ENCODE data around the gene KDM7A. TPM values are rescaled to one million over a fixed set of nuclear protein-coding genes. Genes with fewer than 3 reads are reported as not detected.

Gene KDM7A
- total RNA-seq, 1 donor from 2014 or later = 8.4 TPM

DNA sequence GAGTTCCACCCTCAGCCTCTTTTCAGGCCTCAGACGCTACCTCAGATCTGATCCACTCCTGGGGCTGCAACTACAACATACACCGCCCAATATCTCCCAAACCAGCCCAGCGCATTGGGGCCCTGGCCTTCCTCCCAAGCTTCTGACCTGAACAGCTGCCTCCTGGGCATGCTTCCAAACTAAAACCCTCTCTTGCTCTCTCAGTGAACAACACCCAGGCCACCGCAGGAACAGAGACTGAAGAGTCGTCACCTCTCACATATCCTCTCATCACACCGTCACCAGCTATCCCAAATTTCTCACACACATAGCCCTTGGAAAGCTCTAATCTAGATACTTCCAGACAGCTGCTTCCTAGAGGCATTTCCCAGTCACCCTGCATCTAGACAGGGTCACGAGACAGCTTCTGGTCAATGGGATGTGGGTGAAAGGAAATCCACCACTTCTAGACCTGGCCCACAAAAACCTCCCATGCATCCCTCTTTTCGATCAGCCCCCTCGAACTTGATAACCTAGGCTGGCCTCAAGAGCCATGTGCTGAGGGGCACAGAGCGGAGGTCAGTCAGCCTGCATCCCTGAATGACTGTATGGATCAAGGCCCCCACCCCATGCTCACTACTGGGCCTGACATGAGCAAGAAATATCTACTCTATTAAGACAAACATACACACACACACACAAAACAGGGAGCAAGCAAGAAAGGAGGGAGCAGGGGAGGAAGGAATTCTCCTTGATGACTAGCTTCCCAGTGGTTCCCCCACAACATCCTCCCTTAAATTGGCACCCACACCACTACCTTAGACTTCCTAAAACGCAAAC, 115.8 kb downstream of the KDM7A start:
- Histone ChIP-seq H3K4me1 (ENCODE audit: control insufficient read depth in 3 of 3, insufficient read depth in 3 of 3, low read length in 3 of 3) (peaks cover 17 to 31% (median 21%) of the 10 kb centered on the region in 3 donors), H3K9ac (ENCODE audit: low read depth in 1 of 3, low read length in 3 of 3) (peak overlapping the region in 1 of 3 donors; percentile 23), H3K27me3 (ENCODE audit: control insufficient read depth in 3 of 3, insufficient read depth in 3 of 3, low read length in 3 of 3) (no peaks in the 10 kb centered on the region), H3K9me3 (ENCODE audit: control insufficient read depth in 3 of 3, low read length in 3 of 3) (no peaks in the 10 kb centered on the region), H3K36me3 (ENCODE audit: control insufficient read depth in 3 of 3, insufficient read depth in 3 of 3, low read length in 3 of 3) (peaks cover 0 to 5% (median 0%) of the 10 kb centered on the region in 3 donors), H3K4me3 (ENCODE audit: low read length in 3 of 3) (peak overlapping the region; percentile 22 to 76 (median 54)), H3K27ac (ENCODE audit: low read depth, low read length) (peak overlapping the region; percentile 66)

- Histone ChIP-seq H3K4me1 (ENCODE audit: control insufficient read depth in 3 of 3, insufficient read depth in 3 of 3, low read length in 3 of 3) (peaks cover 17 to 31% (median 21%) of the 10 kb centered on the region in 3 donors), H3K36me3 (ENCODE audit: control insufficient read depth in 3 of 3, insufficient read depth in 3 of 3, low read length in 3 of 3) (peaks cover 0 to 5% (median 0%) of the 10 kb centered on the region in 3 donors), H3K27ac (ENCODE audit: low read depth, low read length) (no peak overlapping the region), H3K9ac (ENCODE audit: low read depth in 1 of 3, low read length in 3 of 3) (peak overlapping the region in 1 of 3 donors; percentile 17), H3K27me3 (ENCODE audit: control insufficient read depth in 3 of 3, insufficient read depth in 3 of 3, low read length in 3 of 3) (no peaks in the 10 kb centered on the region), H3K9me3 (ENCODE audit: control insufficient read depth in 3 of 3, low read length in 3 of 3) (no peaks in the 10 kb centered on the region), H3K4me3 (ENCODE audit: low read length in 3 of 3) (peak overlapping the region in 1 of 3 donors; percentile 54)
Measured at GRCh38 chr7:140060243-140060630, 116.5 kb downstream of the KDM7A start.

- peaks cover 17 to 31% (median 21%) of the 10 kb centered on the region in 3 donors for H3K4me1 ChIP-seq (ENCODE audit: control insufficient read depth in 3 of 3, insufficient read depth in 3 of 3, low read length in 3 of 3)
- H3K36me3 ChIP-seq (ENCODE audit: control insufficient read depth in 3 of 3, insufficient read depth in 3 of 3, low read length in 3 of 3) = peaks cover 0 to 5% (median 0%) of the 10 kb centered on the region in 3 donors
- no peaks in the 10 kb centered on the region for H3K9me3 ChIP-seq (ENCODE audit: control insufficient read depth in 3 of 3, low read length in 3 of 3)
- H3K27ac ChIP-seq (ENCODE audit: low read depth, low read length) = no peak overlapping the region
- H3K9ac ChIP-seq (ENCODE audit: low read depth in 1 of 3, low read length in 3 of 3) = peak overlapping the region in 1 of 3 donors; percentile 17
- no peaks in the 10 kb centered on the region for H3K27me3 ChIP-seq (ENCODE audit: control insufficient read depth in 3 of 3, insufficient read depth in 3 of 3, low read length in 3 of 3)
- no peak overlapping the region for H3K4me3 ChIP-seq (ENCODE audit: low read length in 3 of 3)
Measured at GRCh38 chr7:140059273-140060242, 117.2 kb downstream of the KDM7A start.

GRCh38 chr7:140058517-140058916, 118.3 kb downstream of the KDM7A start:
- Histone ChIP-seq H3K4me3 (ENCODE audit: low read length in 3 of 3) (no peak overlapping the region), H3K9ac (ENCODE audit: low read depth in 1 of 3, low read length in 3 of 3) (no peak overlapping the region), H3K9me3 (ENCODE audit: control insufficient read depth in 3 of 3, low read length in 3 of 3) (no peaks in the 10 kb centered on the region), H3K36me3 (ENCODE audit: control insufficient read depth in 3 of 3, insufficient read depth in 3 of 3, low read length in 3 of 3) (peaks cover 0 to 5% (median 2%) of the 10 kb centered on the region in 3 donors), H3K27ac (ENCODE audit: low read depth, low read length) (no peak overlapping the region), H3K4me1 (ENCODE audit: control insufficient read depth in 3 of 3, insufficient read depth in 3 of 3, low read length in 3 of 3) (peaks cover 17 to 31% (median 21%) of the 10 kb centered on the region in 3 donors), H3K27me3 (ENCODE audit: control insufficient read depth in 3 of 3, insufficient read depth in 3 of 3, low read length in 3 of 3) (no peaks in the 10 kb centered on the region)

DNA sequence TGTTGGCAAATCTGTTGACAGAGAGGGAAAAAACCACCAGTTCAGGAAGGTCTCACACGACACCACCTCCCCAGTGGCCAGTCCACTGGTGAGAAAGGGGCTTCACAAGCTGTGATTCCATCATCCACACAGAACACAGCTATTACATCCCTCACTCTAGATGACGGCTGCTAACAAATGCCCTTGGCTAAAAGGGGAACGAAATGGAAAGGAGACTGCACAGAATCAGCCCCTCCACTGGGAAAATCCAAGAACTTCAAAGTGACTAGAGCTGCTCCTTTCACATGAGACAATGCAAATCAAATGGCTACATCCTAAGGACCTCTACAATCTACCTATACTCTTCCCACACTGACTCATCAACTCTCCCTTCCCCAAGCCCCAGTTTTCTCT, 119.6 kb downstream of the KDM7A start:
- H3K9me3 ChIP-seq (ENCODE audit: control insufficient read depth in 3 of 3, low read length in 3 of 3) = no peaks in the 10 kb centered on the region
- H3K36me3 ChIP-seq (ENCODE audit: control insufficient read depth in 3 of 3, insufficient read depth in 3 of 3, low read length in 3 of 3) = peaks cover 0 to 5% (median 2%) of the 10 kb centered on the region in 3 donors
- H3K27ac ChIP-seq (ENCODE audit: low read depth, low read length) = no peak overlapping the region
- H3K27me3 ChIP-seq (ENCODE audit: control insufficient read depth in 3 of 3, insufficient read depth in 3 of 3, low read length in 3 of 3) = no peaks in the 10 kb centered on the region
- no peak overlapping the region for H3K9ac ChIP-seq (ENCODE audit: low read depth in 1 of 3, low read length in 3 of 3)
- peaks cover 17 to 28% (median 19%) of the 10 kb centered on the region in 3 donors for H3K4me1 ChIP-seq (ENCODE audit: control insufficient read depth in 3 of 3, insufficient read depth in 3 of 3, low read length in 3 of 3)
- H3K4me3 ChIP-seq (ENCODE audit: low read length in 3 of 3) = no peak overlapping the region

DNA sequence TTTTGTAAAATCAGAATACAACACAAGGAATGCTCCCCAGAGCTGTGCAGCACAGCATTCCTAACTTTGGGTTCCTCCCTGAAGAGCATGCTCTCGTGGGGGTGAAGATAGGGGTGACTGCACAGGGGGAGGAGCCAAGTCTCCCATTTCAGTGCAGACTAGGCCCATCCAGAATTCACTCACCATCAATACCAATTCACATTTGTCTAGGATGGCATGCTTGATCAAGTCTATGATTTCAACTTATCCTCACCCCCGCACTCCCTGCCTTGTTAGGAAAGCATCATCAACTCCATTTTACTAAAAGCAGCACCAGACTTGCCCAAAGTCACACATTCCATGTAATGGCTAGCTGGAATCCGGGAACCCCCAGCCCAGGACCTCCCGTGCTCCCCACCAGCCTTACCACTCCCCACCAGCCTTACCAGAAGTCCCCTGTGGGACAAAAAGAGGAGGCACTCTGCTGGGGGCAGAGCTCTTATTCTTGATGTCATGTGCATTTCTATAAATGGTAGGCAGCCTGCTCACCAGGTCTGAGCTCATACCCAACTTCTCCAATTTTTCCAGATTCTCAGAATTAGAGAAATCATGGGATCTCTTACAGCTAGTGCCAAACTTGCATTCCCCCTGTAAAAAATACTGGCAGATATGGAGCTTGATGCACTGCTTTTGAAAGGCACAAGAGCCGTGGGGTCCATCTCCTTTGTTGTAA, 120.2 kb downstream of the KDM7A start:
- Histone ChIP-seq H3K4me1 (ENCODE audit: control insufficient read depth in 3 of 3, insufficient read depth in 3 of 3, low read length in 3 of 3) (peaks cover 17 to 25% (median 17%) of the 10 kb centered on the region in 3 donors), H3K27ac (ENCODE audit: low read depth, low read length) (no peak overlapping the region), H3K36me3 (ENCODE audit: control insufficient read depth in 3 of 3, insufficient read depth in 3 of 3, low read length in 3 of 3) (peaks cover 0 to 5% (median 2%) of the 10 kb centered on the region in 3 donors)

GRCh38 chr7:140055833-140056232, 121.0 kb downstream of the KDM7A start:
- H3K4me1 ChIP-seq (ENCODE audit: control insufficient read depth in 3 of 3, insufficient read depth in 3 of 3, low read length in 3 of 3) = peaks cover 11 to 17% (median 14%) of the 10 kb centered on the region in 3 donors

More for the DNA sequence above, 120.2 kb downstream of the KDM7A start:
- Histone ChIP-seq H3K4me3 (ENCODE audit: low read length in 3 of 3) (no peak overlapping the region), H3K9me3 (ENCODE audit: control insufficient read depth in 3 of 3, low read length in 3 of 3) (no peaks in the 10 kb centered on the region), H3K9ac (ENCODE audit: low read depth in 1 of 3, low read length in 3 of 3) (no peak overlapping the region), H3K27me3 (ENCODE audit: control insufficient read depth in 3 of 3, insufficient read depth in 3 of 3, low read length in 3 of 3) (no peaks in the 10 kb centered on the region)

GRCh38 chr7:140054751-140055150, 122.0 kb downstream of the KDM7A start:
- Histone ChIP-seq H3K4me1 (ENCODE audit: control insufficient read depth in 3 of 3, insufficient read depth in 3 of 3, low read length in 3 of 3) (peaks cover 2 to 7% (median 7%) of the 10 kb centered on the region in 3 donors), H3K27ac (ENCODE audit: low read depth, low read length) (no peak overlapping the region), H3K4me3 (ENCODE audit: low read length in 3 of 3) (no peak overlapping the region), H3K9ac (ENCODE audit: low read depth in 1 of 3, low read length in 3 of 3) (no peak overlapping the region), H3K9me3 (ENCODE audit: control insufficient read depth in 3 of 3, low read length in 3 of 3) (no peaks in the 10 kb centered on the region), H3K27me3 (ENCODE audit: control insufficient read depth in 3 of 3, insufficient read depth in 3 of 3, low read length in 3 of 3) (no peaks in the 10 kb centered on the region), H3K36me3 (ENCODE audit: control insufficient read depth in 3 of 3, insufficient read depth in 3 of 3, low read length in 3 of 3) (peaks cover 0 to 5% (median 2%) of the 10 kb centered on the region in 3 donors)

More at GRCh38 chr7:140055833-140056232, 121.0 kb downstream of the KDM7A start:
- no peak overlapping the region for H3K4me3 ChIP-seq (ENCODE audit: low read length in 3 of 3)
- no peaks in the 10 kb centered on the region for H3K27me3 ChIP-seq (ENCODE audit: control insufficient read depth in 3 of 3, insufficient read depth in 3 of 3, low read length in 3 of 3)
- H3K9ac ChIP-seq (ENCODE audit: low read depth in 1 of 3, low read length in 3 of 3) = no peak overlapping the region
- peaks cover 0 to 5% (median 2%) of the 10 kb centered on the region in 3 donors for H3K36me3 ChIP-seq (ENCODE audit: control insufficient read depth in 3 of 3, insufficient read depth in 3 of 3, low read length in 3 of 3)
- H3K27ac ChIP-seq (ENCODE audit: low read depth, low read length) = no peak overlapping the region
- H3K9me3 ChIP-seq (ENCODE audit: control insufficient read depth in 3 of 3, low read length in 3 of 3) = no peaks in the 10 kb centered on the region

DNA sequence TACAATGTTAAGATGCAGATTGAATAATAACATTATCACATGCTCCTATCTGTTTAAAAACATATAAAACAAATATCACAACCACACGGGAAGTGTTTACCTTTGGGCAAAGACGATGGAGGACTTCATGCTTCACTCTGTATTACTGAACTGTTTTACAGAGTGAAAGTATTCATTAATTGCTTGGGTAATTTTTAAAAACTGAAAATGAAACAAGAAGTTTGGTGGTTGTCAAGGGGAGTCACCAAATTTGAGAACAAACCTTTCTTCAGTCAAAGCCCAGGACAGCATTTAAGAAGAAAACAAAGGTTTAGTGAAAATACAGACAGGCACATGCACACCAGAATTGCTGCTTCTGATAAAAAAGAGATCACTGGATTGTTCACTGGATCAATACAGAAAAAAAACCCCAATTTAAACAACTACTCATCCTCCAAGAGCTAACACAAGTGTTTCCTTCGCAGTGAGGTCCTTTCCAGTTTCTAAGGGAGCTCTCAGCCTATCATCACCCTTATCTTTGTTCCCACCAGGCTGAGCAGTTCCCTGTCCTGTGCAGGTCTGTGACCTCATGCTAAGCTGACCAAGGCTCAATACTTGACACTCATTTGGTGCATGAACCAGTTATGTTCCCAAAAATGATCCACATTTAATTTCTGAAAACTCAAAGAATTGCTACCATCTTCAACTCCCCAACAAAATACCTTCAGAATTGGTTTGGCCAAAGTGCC, 122.8 kb downstream of the KDM7A start:
- no peaks in the 10 kb centered on the region for H3K27me3 ChIP-seq (ENCODE audit: control insufficient read depth in 3 of 3, insufficient read depth in 3 of 3, low read length in 3 of 3)
- no peaks in the 10 kb centered on the region for H3K9me3 ChIP-seq (ENCODE audit: control insufficient read depth in 3 of 3, low read length in 3 of 3)
- H3K36me3 ChIP-seq (ENCODE audit: control insufficient read depth in 3 of 3, insufficient read depth in 3 of 3, low read length in 3 of 3) = peaks cover 0 to 5% (median 2%) of the 10 kb centered on the region in 3 donors
- peaks cover 0 to 5% (median 0%) of the 10 kb centered on the region in 3 donors for H3K4me1 ChIP-seq (ENCODE audit: control insufficient read depth in 3 of 3, insufficient read depth in 3 of 3, low read length in 3 of 3)
- no peak overlapping the region for H3K9ac ChIP-seq (ENCODE audit: low read depth in 1 of 3, low read length in 3 of 3)
- H3K4me3 ChIP-seq (ENCODE audit: low read length in 3 of 3) = no peak overlapping the region
- H3K27ac ChIP-seq (ENCODE audit: low read depth, low read length) = no peak overlapping the region
